HG02759 (cell line): Measurements from ENCODE around the gene RBM33.

ENCODE experiments used
- ATAC-seq: cut with Tn5 transposase; IDR thresholded peaks from one replicate; pipeline ENCODE4 v1.9.1; 2021; ENCODE audit warnings: mild to moderate bottlenecking, moderate library complexity; ENCODE audit not compliant: unreplicated experiment

Gene RBM33

GRCh38 chr7:155744971-155745683, 100.7 kb downstream of the RBM33 start:
- ATAC-seq = no peak

- peak; percentile 16 for ATAC-seq
Measured at GRCh38 chr7:155745737-155746136, 101.3 kb downstream of the RBM33 start.

- peak; percentile 74 for ATAC-seq
Measured at GRCh38 chr7:155746188-155746587, 101.7 kb downstream of the RBM33 start.

GRCh38 chr7:155747209-155747608, 102.7 kb downstream of the RBM33 start:
- ATAC-seq = no peak

- ATAC-seq = no peak
Measured at GRCh38 chr7:155749578-155749977, 105.1 kb downstream of the RBM33 start.

GRCh38 chr7:155750255-155751125, 106.0 kb downstream of the RBM33 start:
- ATAC-seq = no peak

GRCh38 chr7:155751409-155751808, 106.9 kb downstream of the RBM33 start:
- ATAC-seq = no peak

GRCh38 chr7:155752756-155753445, 108.4 kb downstream of the RBM33 start:
- ATAC-seq = peak; percentile 65

- no peak for ATAC-seq
Measured at GRCh38 chr7:155753446-155753965, 109.0 kb downstream of the RBM33 start.

- no peak for ATAC-seq
Measured at GRCh38 chr7:155754165-155754564, 109.7 kb downstream of the RBM33 start.

GRCh38 chr7:155755026-155755425, 110.6 kb downstream of the RBM33 start:
- ATAC-seq = no peak

- no peak for ATAC-seq
Measured at GRCh38 chr7:155756322-155756721, 111.9 kb downstream of the RBM33 start.

- no peak for ATAC-seq
Measured at GRCh38 chr7:155758348-155758747, 113.9 kb downstream of the RBM33 start.

GRCh38 chr7:155759740-155760430, 115.4 kb downstream of the RBM33 start:
- ATAC-seq = no peak

- no peak for ATAC-seq
Measured at GRCh38 chr7:155761162-155761561, 116.7 kb downstream of the RBM33 start.

- no peak for ATAC-seq
Measured at GRCh38 chr7:155762036-155762435, 117.6 kb downstream of the RBM33 start.

GRCh38 chr7:155762655-155763054, 118.2 kb downstream of the RBM33 start:
- no peak for ATAC-seq

- no peak for ATAC-seq
Measured at GRCh38 chr7:155763122-155763521, 118.7 kb downstream of the RBM33 start.

- ATAC-seq = peak; percentile 67
Measured at GRCh38 chr7:155763691-155764437, 119.4 kb downstream of the RBM33 start.

GRCh38 chr7:155764438-155764793, 120.0 kb downstream of the RBM33 start:
- peak; percentile 45 for ATAC-seq
